Body of pancreas (tissue), 4 donors: ENCODE data around the gene TAS2R60. TPM values are rescaled to one million over a fixed set of nuclear protein-coding genes. Genes with fewer than 3 reads are reported as not detected.

Experiments
- ATAC-seq: fragments of 150-250 bp; one replicate; pipeline ENCODE4 v1.9.1; 2016
- DNase-seq, 4 donors: peaks; one replicate each; pipeline ENCODE4 v3.0.0-alpha.2; 2019
- H3K27ac ChIP-seq, 4 donors: fragments of 200-600 bp; sonication (generic); 1 replicate in 3 of 4; 2 replicates in 1 of 4; pipeline versions ENCODE4 v1.5.1 to v1.6.1; 2016 to 2019; ENCODE audit warnings: mild to moderate bottlenecking in 1 of 4, mixed read lengths in 1 of 4, moderate library complexity in 1 of 4
- H3K27me3 ChIP-seq, 2 donors: fragments of 200-600 bp; sonication (generic); one replicate each; pipeline ENCODE4 v1.6.0; 2016; ENCODE audit warnings: mild to moderate bottlenecking in 1 of 2
- H3K36me3 ChIP-seq, 2 donors: fragments of 200-600 bp; sonication (generic); replicated peaks in 1 of 2; 2 replicates each; pipeline ENCODE4 v1.5.1; 2016; ENCODE audit warnings: low read depth in 2 of 2; ENCODE audit not compliant: insufficient read depth in 1 of 2
- H3K4me1 ChIP-seq: fragments of 200-600 bp; sonication (generic); one replicate; pipeline ENCODE4 v1.6.0; 2016
- H3K4me3 ChIP-seq, 2 donors: fragments of 200-600 bp; sonication (generic); 1 replicate in 1 of 2; 2 replicates in 1 of 2; pipeline ENCODE4 v1.5.1; 2016 to 2019
- H3K9me3 ChIP-seq, 3 donors: fragments of 200-600 bp; sonication (generic); 1 replicate in 2 of 3; 2 replicates in 1 of 3; pipeline ENCODE4 v1.5.1; 2016
- CTCF ChIP-seq, 7 experiments: fragments of 450-650 bp in 4 of 7; fragments of 200-600 bp in 3 of 7; sonication (generic) in 3 of 7; IDR thresholded peaks; one replicate each; pipeline ENCODE4 v1.5.1; 2016 to 2019; ENCODE audit warnings: antibody characterized with exemption in 7 of 7
- POLR2A ChIP-seq, 3 donors: fragments of 450-650 bp; IDR thresholded peaks; one replicate each; pipeline ENCODE4 v1.6.1; 2016; ENCODE audit warnings: antibody characterized with exemption in 3 of 3, mild to moderate bottlenecking in 2 of 3
- WGBS, 2 donors: methylation state at CpG; one replicate each; pipeline ENCODE4 v1.1.5; 2017; 5-methylcytosine and 5-hydroxymethylcytosine counted together
- intact Hi-C: fragments of 100-400 bp; cut with DNase I; formaldehyde crosslinking; loops from one replicate; pipeline ENCODE4 v1.15.1; 2023
- total RNA-seq, 2 donors: library from RNA; depleted of rRNA; stranded (reverse); fragments of >200 nt; gene quantifications; one replicate each; pipeline ENCODE4 v1.1.0, GENCODE V29; 2016

Gene TAS2R60
- total RNA-seq = not detected

- no peaks in the 10 kb centered on the region for H3K27me3 ChIP-seq
- H3K27ac ChIP-seq = no peak within 1 kb of the TSS
- no peak for ATAC-seq
- intact Hi-C loops = no loop called here
- TF ChIP-seq POLR2A (IDR thresholded peaks at IDR 0.05) (no peak), CTCF (IDR thresholded peaks at IDR 0.05) (no peak)
- H3K9me3 ChIP-seq = no peaks in the 10 kb centered on the region
- no peak for DNase-seq
- H3K36me3 ChIP-seq = no peaks in the 10 kb centered on the region
- no peaks in the 10 kb centered on the region for H3K4me1 ChIP-seq
- 78 to 79% methylated on average over 4 of the region's 4 CpGs for WGBS, 2 donors
- no peak within 1 kb of the TSS for H3K4me3 ChIP-seq
Observed at GRCh38 chr7:143443153-143443552, at the start of gene TAS2R60. Gene TAS2R60 (plus strand): TSS chr7:143443453. CDS start chr7:143443453, 0 bp downstream.

GRCh38 chr7:143394068-143394467 lies 49.2 kb upstream of the TAS2R60 start:
- no peaks in the 10 kb centered on the region for H3K9me3 ChIP-seq
- H3K4me1 ChIP-seq = peaks cover 36% of the 10 kb centered on the region
- 90% methylated on average over 6 of the region's 6 CpGs for WGBS, 2 donors
- intact Hi-C loops = no loop called here
- ATAC-seq = no peak
- peaks cover 0 to 3% of the 10 kb centered on the region in 2 donors for H3K36me3 ChIP-seq
- peak overlapping the region in 1 of 4 donors; percentile 10 for H3K27ac ChIP-seq
- H3K4me3 ChIP-seq = no peak overlapping the region
- no peak for DNase-seq
- TF ChIP-seq POLR2A (IDR thresholded peaks at IDR 0.05) (no peak), CTCF (IDR thresholded peaks at IDR 0.05) (no peak)
- no peaks in the 10 kb centered on the region for H3K27me3 ChIP-seq

- Histone ChIP-seq H3K36me3 (peaks cover 0 to 3% of the 10 kb centered on the region in 2 donors), H3K4me3 (no peak overlapping the region), H3K9me3 (no peaks in the 10 kb centered on the region), H3K27ac (no peak overlapping the region), H3K4me1 (peaks cover 36% of the 10 kb centered on the region), H3K27me3 (no peaks in the 10 kb centered on the region)
- WGBS, 2 donors = 91 to 94% methylated on average over 5 to 6 of the region's 6 CpGs
- TF ChIP-seq POLR2A (IDR thresholded peaks at IDR 0.05) = no peak
- TF ChIP-seq CTCF (IDR thresholded peaks at IDR 0.05) = no peak
- ATAC-seq (no peak), DNase-seq (no peak)
- intact Hi-C loops = no loop called here
Observed at GRCh38 chr7:143394777-143395176, 48.5 kb upstream of the TAS2R60 start.

GRCh38 chr7:143395187-143396149 lies 47.8 kb upstream of the TAS2R60 start:
- ATAC-seq = no peak
- WGBS, 2 donors = 67 to 86% methylated on average over 15 to 21 of the region's 21 CpGs
- H3K9me3 ChIP-seq = no peaks in the 10 kb centered on the region
- H3K4me1 ChIP-seq = peaks cover 36% of the 10 kb centered on the region
- no peaks in the 10 kb centered on the region for H3K27me3 ChIP-seq
- H3K4me3 ChIP-seq = no peak overlapping the region
- no peak overlapping the region for H3K27ac ChIP-seq
- peaks cover 0 to 3% of the 10 kb centered on the region in 2 donors for H3K36me3 ChIP-seq
- no peak for DNase-seq
- intact Hi-C loops = no loop called here
- peak in 1 of 7 experiments; percentile 7 for TF ChIP-seq CTCF (IDR thresholded peaks at IDR 0.05)
- no peak for TF ChIP-seq POLR2A (IDR thresholded peaks at IDR 0.05)
